Measurements from ENCODE around the gene PRR7. TPM values are rescaled to one million over a fixed set of nuclear protein-coding genes. Genes with fewer than 3 reads are reported as not detected.
A peak's percentile ranks its signal among the peaks of the same experiment; 100 is the strongest.
"Not testable (repeated sequence)": the region's sequence is repeated elsewhere in the genome, so short reads cannot be mapped to it uniquely, and the experiment has no call there.

The PRR7 gene
- total RNA-seq, 2 donors from 2014 or later, result 32.0 to 40.1 TPM

GRCh38 chr5:177475563-177476427 lies 29.2 kb downstream of the PRR7 start:
- DNase-seq, result no peak
- Mint-ChIP-seq H3K4me1 (peaks cover 17% of the 10 kb centered on the region), H3K27me3 (no peaks in the 10 kb centered on the region), H3K36me3 (ENCODE audit: low read depth) (no peaks in the 10 kb centered on the region), H3K27ac (no peak overlapping the region), H3K4me3 (peak overlapping the region; percentile 49)
- H3K9me3 ChIP-seq (ENCODE audit: control insufficient read depth, low read length, poor library complexity, severe bottlenecking), result no peaks in the 10 kb centered on the region
- no peak for ATAC-seq

DNA sequence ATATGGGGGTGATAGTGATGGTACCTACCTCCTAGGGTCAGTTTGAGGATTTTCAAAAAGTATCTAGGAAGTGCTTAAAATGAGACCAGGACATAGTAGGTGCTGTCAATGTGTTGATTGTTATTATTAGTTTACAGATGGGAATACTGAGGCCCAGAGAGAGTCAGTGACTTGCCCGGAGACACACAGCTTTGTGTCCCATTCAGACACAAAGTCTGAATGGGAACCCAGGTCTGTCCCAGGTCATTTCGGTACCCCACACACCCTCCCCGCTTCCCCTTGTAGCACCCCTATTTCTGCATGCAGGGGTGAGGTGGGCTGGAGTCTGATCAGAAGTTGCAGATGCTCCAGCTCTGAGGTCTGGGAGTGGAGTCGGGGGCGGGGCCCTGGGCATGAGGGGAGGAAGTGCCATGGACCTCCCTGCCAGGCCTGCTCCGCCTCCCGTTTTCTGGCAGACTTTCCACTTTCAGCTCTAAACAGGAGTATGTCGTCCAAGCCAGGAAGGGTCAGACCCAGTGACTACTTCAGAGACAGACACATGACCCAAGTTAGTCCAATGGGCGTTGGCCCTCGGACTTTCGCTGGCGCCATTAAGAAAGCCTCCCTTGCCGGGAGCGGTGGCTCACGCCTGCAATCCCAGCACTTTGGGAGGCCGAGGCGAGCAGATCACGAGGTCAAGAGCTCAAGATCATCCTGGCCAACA lies 30.1 kb downstream of the PRR7 start:
- H3K9me3 ChIP-seq (ENCODE audit: control insufficient read depth, low read length, poor library complexity, severe bottlenecking), result no peaks in the 10 kb centered on the region
- Mint-ChIP-seq H3K4me1 (peaks cover 17% of the 10 kb centered on the region), H3K4me3 (peak overlapping the region; percentile 49), H3K27me3 (no peaks in the 10 kb centered on the region), H3K36me3 (ENCODE audit: low read depth) (no peaks in the 10 kb centered on the region), H3K27ac (no peak overlapping the region)
- no peak for ATAC-seq
- DNase-seq, result no peak

- Mint-ChIP-seq H3K4me1 (peaks cover 17% of the 10 kb centered on the region), H3K36me3 (ENCODE audit: low read depth) (no peaks in the 10 kb centered on the region), H3K27ac (no peak overlapping the region), H3K4me3 (no peak overlapping the region), H3K27me3 (no peaks in the 10 kb centered on the region)
- H3K9me3 ChIP-seq (ENCODE audit: control insufficient read depth, low read length, poor library complexity, severe bottlenecking), result no peaks in the 10 kb centered on the region
- no peak for ATAC-seq
- no peak for DNase-seq
Observed at GRCh38 chr5:177477701-177478477, 31.3 kb downstream of the PRR7 start.

DNA sequence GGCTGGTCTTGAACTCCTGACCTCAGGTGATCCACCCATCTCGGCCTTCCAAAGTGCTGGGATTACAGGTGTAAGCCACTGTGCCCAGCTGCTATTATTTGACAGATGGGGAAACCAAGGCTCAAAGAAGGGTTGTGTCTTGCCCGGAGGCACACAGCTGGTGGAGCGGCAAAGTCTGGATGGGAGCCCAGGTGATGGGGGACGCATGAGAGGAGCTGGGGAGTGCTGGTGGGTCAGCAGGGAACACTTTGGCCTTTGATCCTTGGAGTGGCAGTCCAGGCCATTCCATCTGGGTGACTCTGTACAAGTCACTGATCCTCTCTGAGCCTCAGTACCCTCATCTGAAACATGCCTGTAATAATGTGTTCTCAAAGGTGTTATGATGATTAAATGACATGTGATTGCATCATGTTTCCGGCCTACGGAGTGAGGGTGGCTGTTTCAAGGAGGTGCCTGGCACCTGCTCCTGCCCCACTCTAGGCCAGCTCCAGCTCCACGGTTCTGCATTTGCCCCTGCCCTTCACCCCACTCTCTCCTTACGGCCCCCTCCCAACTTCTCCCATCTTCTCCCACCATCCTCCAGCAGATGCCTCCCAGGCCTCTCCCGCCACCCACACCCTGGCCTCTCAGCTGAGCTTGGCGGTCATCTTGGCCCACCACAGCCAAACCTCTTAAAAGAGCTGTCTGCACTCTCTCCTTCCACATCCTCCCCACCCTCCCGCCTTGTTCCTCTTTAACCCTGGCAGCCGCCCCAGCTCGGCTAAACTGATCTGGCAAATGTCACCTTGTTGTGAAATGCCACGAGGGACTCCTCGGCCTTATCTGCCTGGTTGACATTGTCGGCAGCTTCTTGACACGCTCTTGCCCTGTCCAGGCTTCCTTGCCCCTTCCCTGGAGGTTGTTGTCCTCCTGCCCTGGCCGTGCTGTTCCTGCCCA lies 32.4 kb downstream of the PRR7 start:
- H3K9me3 ChIP-seq (ENCODE audit: control insufficient read depth, low read length, poor library complexity, severe bottlenecking), result no peaks in the 10 kb centered on the region
- ATAC-seq, result peak; percentile 30
- Mint-ChIP-seq H3K4me3 (no peak overlapping the region), H3K4me1 (peaks cover 14% of the 10 kb centered on the region), H3K27me3 (no peaks in the 10 kb centered on the region), H3K27ac (peak overlapping the region; percentile 74), H3K36me3 (ENCODE audit: low read depth) (no peaks in the 10 kb centered on the region)
- DNase-seq, result no peak

GRCh38 chr5:177479774-177480173 lies 33.2 kb downstream of the PRR7 start:
- Mint-ChIP-seq H3K4me3 (no peak overlapping the region), H3K27me3 (no peaks in the 10 kb centered on the region), H3K4me1 (peaks cover 9% of the 10 kb centered on the region)

DNA sequence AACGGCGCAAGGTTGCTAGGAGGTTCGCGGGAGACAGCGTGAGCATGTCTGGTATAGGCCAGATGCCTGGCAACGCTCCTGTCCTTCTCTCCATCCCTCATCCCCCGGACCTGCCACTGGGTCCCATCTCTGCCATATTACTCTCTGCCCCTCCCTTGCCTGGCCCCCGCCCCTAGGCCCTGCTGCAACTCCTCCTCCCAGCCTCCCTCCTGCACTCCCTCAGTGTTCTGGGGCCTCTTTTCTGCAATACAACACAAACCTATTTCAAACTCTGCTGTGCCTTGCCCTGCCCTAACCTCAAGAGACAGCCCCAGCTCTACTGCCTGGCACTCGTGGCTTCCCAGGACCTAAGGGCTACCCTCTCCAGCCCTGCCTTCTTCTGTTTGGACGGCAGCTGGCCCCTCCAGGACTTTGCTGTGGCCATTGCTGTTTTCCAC lies 35.8 kb downstream of the PRR7 start:
- ATAC-seq (no peak), DNase-seq (no peak)
- Mint-ChIP-seq H3K27ac (peak overlapping the region; percentile 47), H3K27me3 (no peaks in the 10 kb centered on the region), H3K4me3 (no peak overlapping the region), H3K4me1 (peaks cover 10% of the 10 kb centered on the region), H3K36me3 (ENCODE audit: low read depth) (no peaks in the 10 kb centered on the region)
- no peaks in the 10 kb centered on the region for H3K9me3 ChIP-seq (ENCODE audit: control insufficient read depth, low read length, poor library complexity, severe bottlenecking)

More at GRCh38 chr5:177479774-177480173, 33.2 kb downstream of the PRR7 start:
- no peaks in the 10 kb centered on the region for H3K9me3 ChIP-seq (ENCODE audit: control insufficient read depth, low read length, poor library complexity, severe bottlenecking)
- DNase-seq (no peak), ATAC-seq (no peak)
- peak overlapping the region; percentile 74 for H3K27ac Mint-ChIP-seq
- H3K36me3 Mint-ChIP-seq (ENCODE audit: low read depth), result no peaks in the 10 kb centered on the region

- ATAC-seq (no peak), DNase-seq (no peak)
- Mint-ChIP-seq H3K27ac (peak overlapping the region; percentile 47), H3K27me3 (no peaks in the 10 kb centered on the region), H3K4me3 (no peak overlapping the region), H3K4me1 (peaks cover 10% of the 10 kb centered on the region), H3K36me3 (ENCODE audit: low read depth) (no peaks in the 10 kb centered on the region)
- no peaks in the 10 kb centered on the region for H3K9me3 ChIP-seq (ENCODE audit: control insufficient read depth, low read length, poor library complexity, severe bottlenecking)
Observed at GRCh38 chr5:177483042-177483441, 36.4 kb downstream of the PRR7 start.

GRCh38 chr5:177483994-177484901 lies 37.6 kb downstream of the PRR7 start:
- H3K9me3 ChIP-seq (ENCODE audit: control insufficient read depth, low read length, poor library complexity, severe bottlenecking), result no peaks in the 10 kb centered on the region
- ATAC-seq, result no peak
- no peaks in the 10 kb centered on the region for H3K36me3 Mint-ChIP-seq (ENCODE audit: low read depth)
- peaks cover 6% of the 10 kb centered on the region for H3K4me1 Mint-ChIP-seq
- peak overlapping the region; percentile 43 for H3K27ac Mint-ChIP-seq
- no peaks in the 10 kb centered on the region for H3K27me3 Mint-ChIP-seq
- no peak overlapping the region for H3K4me3 Mint-ChIP-seq
- DNase-seq, result no peak

DNA sequence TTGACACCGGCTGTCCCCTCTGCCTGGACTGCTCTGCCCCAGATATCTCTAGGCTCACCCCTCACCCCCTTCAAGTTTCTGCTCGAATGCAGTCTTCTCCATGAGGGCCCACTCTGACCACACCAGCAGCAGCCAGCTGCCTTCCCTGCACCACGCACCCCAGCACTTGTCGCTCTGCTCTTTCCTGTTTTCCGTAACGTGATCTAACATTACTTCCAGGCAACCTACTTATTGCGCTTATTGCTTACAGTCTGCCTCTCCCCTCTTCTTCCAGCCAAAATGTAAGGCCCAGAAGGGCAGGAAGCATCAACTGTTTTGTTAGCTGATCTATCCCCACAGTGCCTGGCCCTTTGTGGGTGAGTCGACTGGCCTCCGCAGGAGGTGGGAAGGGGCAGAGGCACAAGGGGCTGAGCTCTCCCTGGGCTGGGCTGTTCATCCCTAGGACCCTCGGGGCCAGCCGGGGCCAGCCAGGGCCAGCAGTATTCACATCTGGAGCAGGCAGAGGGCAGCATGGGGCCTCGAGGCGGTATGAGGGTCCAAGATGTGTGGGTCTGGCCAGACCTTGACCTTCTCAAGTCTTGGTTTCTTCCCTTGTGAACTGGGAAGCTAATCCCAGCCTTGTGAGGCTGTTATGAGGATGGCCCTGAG lies 38.4 kb downstream of the PRR7 start:
- H3K9me3 ChIP-seq (ENCODE audit: control insufficient read depth, low read length, poor library complexity, severe bottlenecking), result no peaks in the 10 kb centered on the region
- Mint-ChIP-seq H3K4me3 (no peak overlapping the region), H3K4me1 (peaks cover 4% of the 10 kb centered on the region), H3K27ac (peak overlapping the region; percentile 43), H3K36me3 (ENCODE audit: low read depth) (no peaks in the 10 kb centered on the region), H3K27me3 (no peaks in the 10 kb centered on the region)
- ATAC-seq (no peak), DNase-seq (no peak)

DNA sequence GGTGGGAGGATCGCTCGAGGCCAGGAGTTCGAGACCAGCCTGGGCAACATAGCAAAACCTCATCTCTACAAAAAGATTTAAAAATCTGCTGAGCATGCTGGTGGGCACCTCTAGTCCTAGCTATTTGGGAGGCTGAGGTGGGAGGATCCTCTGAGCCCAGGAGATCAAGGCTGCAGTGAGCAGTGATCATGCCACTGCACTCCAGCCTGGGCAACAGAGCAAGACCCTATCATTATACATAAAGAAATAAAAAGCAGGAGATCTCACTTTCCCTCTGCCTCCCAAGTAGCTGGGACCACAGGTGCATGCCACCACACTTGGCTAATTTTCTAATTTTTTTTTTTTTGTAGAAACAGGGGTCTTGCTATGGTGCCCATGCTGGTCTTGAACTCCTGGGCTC lies 39.1 kb downstream of the PRR7 start:
- ATAC-seq, H3K27me3 Mint-ChIP-seq: not testable (repeated sequence)

DNA sequence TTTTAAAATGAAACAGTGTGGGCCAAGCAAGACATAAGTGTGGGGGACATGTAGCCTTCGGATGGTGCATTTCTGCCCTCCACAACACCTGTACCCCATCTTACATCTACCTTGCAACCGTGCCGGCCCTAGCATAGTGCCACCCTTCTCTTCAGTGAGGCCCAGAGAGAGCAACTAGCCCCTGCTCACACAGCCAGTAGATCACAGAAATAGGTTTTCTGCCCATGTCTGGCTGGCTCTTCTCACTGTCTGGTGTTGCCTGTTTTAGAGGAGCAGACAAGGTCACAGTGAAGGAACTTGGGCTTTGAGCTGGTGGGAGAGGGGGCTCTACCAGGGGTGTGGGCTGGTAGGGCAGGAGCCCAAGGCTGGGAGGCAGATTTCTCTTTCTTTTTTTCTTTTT lies 39.6 kb downstream of the PRR7 start:
- H3K36me3 Mint-ChIP-seq (ENCODE audit: low read depth), result no peaks in the 10 kb centered on the region
- no peaks in the 10 kb centered on the region for H3K9me3 ChIP-seq (ENCODE audit: control insufficient read depth, low read length, poor library complexity, severe bottlenecking)
- H3K27ac Mint-ChIP-seq, result no peak overlapping the region
- DNase-seq, result no peak
- no peak overlapping the region for H3K4me3 Mint-ChIP-seq
- ATAC-seq, result no peak
- no peaks in the 10 kb centered on the region for H3K27me3 Mint-ChIP-seq
- H3K4me1 Mint-ChIP-seq, result peaks cover 4% of the 10 kb centered on the region

More for the DNA sequence above, 39.1 kb downstream of the PRR7 start:
- H3K36me3 Mint-ChIP-seq (ENCODE audit: low read depth); H3K4me3 Mint-ChIP-seq; DNase-seq; H3K27ac Mint-ChIP-seq; H3K4me1 Mint-ChIP-seq; H3K9me3 ChIP-seq (ENCODE audit: control insufficient read depth, low read length, poor library complexity, severe bottlenecking): not testable (repeated sequence)

Data from T-helper 17 cell (primary cell).